ENCODE measurements around the gene C20orf144.
"Not testable (repeated sequence)": the region's sequence is repeated elsewhere in the genome, so short reads cannot be mapped to it uniquely, and the experiment has no call there.

Gene C20orf144

GRCh38 chr20:33698966-33699365, 36.8 kb downstream of the C20orf144 start:
- DNase-seq: not testable (repeated sequence)

GRCh38 chr20:33700696-33701441, 38.7 kb downstream of the C20orf144 start:
- DNase-seq: not testable (repeated sequence)

- no peak for DNase-seq
These were observed 39.7 kb downstream of the C20orf144 start for GRCh38 chr20:33701629-33702450.

- no peak for DNase-seq
These were observed 40.7 kb downstream of the C20orf144 start for GRCh38 chr20:33702861-33703260.

GRCh38 chr20:33703498-33704137, 41.5 kb downstream of the C20orf144 start:
- no peak for DNase-seq

- DNase-seq: no peak
These were observed 42.2 kb downstream of the C20orf144 start for GRCh38 chr20:33704197-33704924.

GRCh38 chr20:33707668-33708067, 45.5 kb downstream of the C20orf144 start:
- no peak for DNase-seq

GRCh38 chr20:33709398-33709797, 47.3 kb downstream of the C20orf144 start:
- no peak for DNase-seq

GRCh38 chr20:33709905-33710541, 47.9 kb downstream of the C20orf144 start:
- DNase-seq: no peak

GRCh38 chr20:33710681-33711445, 48.7 kb downstream of the C20orf144 start:
- DNase-seq: no peak

- DNase-seq: no peak
These were observed 49.3 kb downstream of the C20orf144 start for GRCh38 chr20:33711446-33711738.
